Lower leg skin (tissue), 4 donors: ENCODE measurements around the gene AGBL1. TPM values are rescaled to one million over a fixed set of nuclear protein-coding genes. Genes with fewer than 3 reads are reported as not detected.

Experiments used
- DNase-seq, 2 donors: peaks; one replicate each; pipeline ENCODE4 v3.0.0-alpha.2; 2019; ENCODE audit warnings: low spot score in 2 of 2
- H3K4me3 ChIP-seq: fragments of 200-600 bp; sonication (generic); 2 replicates; pipeline ENCODE4 v1.5.1; 2017; ENCODE audit warnings: mild to moderate bottlenecking, low read depth; ENCODE audit not compliant: poor library complexity, severe bottlenecking
- CTCF ChIP-seq, 3 donors: fragments of 450-650 bp; IDR thresholded peaks; one replicate each; pipeline ENCODE4 v1.5.1; 2016; ENCODE audit warnings: antibody characterized with exemption in 3 of 3, mild to moderate bottlenecking in 3 of 3, moderate library complexity in 2 of 3
- POLR2A ChIP-seq, 2 donors: fragments of 450-650 bp; IDR thresholded peaks; one replicate each; pipeline ENCODE4 v1.6.1; 2016 to 2017; ENCODE audit warnings: antibody characterized with exemption in 2 of 2, mild to moderate bottlenecking in 1 of 2, moderate library complexity in 1 of 2
- WGBS, 2 donors: methylation state at CpG; one replicate each; pipeline ENCODE4 v1.1.5; 2018; 5-methylcytosine and 5-hydroxymethylcytosine counted together
- intact Hi-C: fragments of 100-400 bp; cut with DNase I; formaldehyde crosslinking; loops from one replicate; pipeline ENCODE4 v1.15.0; 2023; ENCODE audit warnings: low total_unique reads
- total RNA-seq, 4 donors: library from RNA; depleted of rRNA; stranded (reverse); fragments of >200 nt; gene quantifications; one replicate each; pipeline ENCODE4 v1.1.0, GENCODE V29; 2016

Gene AGBL1
- total RNA-seq, 4 donors from 2014 or later = 0.13 to 0.91 TPM; not detected in 2

GRCh38 chr15:86165265-86166211 is 85.9 kb downstream of the AGBL1 start:
- no peak for TF ChIP-seq CTCF (IDR thresholded peaks at IDR 0.05)
- no peak for TF ChIP-seq POLR2A (IDR thresholded peaks at IDR 0.05)
- 51 to 60% methylated on average over 5 of the region's 5 CpGs for WGBS, 2 donors
- intact Hi-C loops = no loop called here
- no peak overlapping the region for H3K4me3 ChIP-seq
- no peak for DNase-seq

DNA sequence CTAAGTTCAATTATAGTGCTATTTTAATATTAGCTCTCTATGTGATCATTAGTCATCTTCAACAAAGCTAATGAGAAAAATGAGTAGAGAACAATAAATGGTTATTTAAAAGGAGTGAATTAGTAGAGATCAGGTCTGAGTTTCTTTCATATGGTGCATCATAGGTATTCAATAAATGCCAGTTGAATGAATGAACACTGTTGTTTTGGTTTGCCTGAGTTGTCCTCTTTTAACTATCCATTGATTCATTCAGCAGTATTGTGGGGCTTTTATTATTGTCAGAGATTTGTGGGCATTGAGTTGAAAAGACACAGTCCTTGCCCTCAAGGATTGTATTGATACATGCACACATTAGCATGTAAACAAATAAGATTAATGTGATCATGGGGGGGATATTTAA is 88.2 kb downstream of the AGBL1 start:
- TF ChIP-seq CTCF (IDR thresholded peaks at IDR 0.05) (no peak), POLR2A (IDR thresholded peaks at IDR 0.05) (no peak)
- DNase-seq = no peak
- no peak overlapping the region for H3K4me3 ChIP-seq
- intact Hi-C loops = no loop called here

- TF ChIP-seq CTCF (IDR thresholded peaks at IDR 0.05) (no peak), POLR2A (IDR thresholded peaks at IDR 0.05) (no peak)
- WGBS, 2 donors = 16 to 17% methylated on average over 2 of the region's 2 CpGs
- intact Hi-C loops = no loop called here
- H3K4me3 ChIP-seq = no peak overlapping the region
- DNase-seq = no peak
These were observed 99.2 kb downstream of the AGBL1 start for GRCh38 chr15:86178845-86179244.

- TF ChIP-seq CTCF (IDR thresholded peaks at IDR 0.05) (no peak), POLR2A (IDR thresholded peaks at IDR 0.05) (no peak)
- WGBS, 2 donors = 48 to 51% methylated on average over 6 of the region's 6 CpGs
- H3K4me3 ChIP-seq = no peak overlapping the region
- intact Hi-C loops = no loop called here
- no peak for DNase-seq
These were observed 104.2 kb downstream of the AGBL1 start for GRCh38 chr15:86183596-86184491.

DNA sequence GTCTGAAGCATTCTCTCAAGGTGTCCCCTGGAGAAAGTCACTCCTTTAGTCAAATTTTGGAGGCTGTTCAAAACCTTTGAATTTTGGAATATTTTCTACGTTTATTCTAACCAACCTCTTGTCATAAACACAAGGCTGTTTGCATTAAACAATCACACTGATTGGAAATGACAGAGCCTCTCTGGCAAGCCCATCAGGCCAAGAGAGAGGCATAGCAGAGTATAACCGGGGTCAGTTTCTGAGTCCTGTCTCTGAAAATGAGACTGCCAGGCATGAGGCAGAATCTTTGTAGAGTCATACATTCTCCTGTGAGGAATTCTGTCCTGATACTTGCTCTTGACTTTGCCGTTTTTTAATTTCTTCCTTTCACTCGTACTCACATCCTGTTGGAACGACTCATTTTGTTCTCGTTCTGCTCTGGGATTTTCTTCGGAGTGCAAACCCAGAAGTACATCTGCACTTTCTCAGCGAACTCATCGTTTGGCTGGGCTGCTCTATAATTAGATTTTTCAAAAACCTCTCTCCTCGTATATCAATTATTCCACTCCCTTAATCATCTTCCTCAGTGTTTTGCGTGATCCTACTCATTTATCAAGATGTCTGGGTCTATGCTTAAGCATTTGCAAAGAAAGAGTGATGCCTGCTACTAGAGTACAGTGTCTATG is 114.2 kb downstream of the AGBL1 start:
- 55 to 56% methylated on average over 11 of the region's 11 CpGs for WGBS, 2 donors
- no peak for TF ChIP-seq CTCF (IDR thresholded peaks at IDR 0.05)
- no peak for TF ChIP-seq POLR2A (IDR thresholded peaks at IDR 0.05)
- DNase-seq = no peak
- intact Hi-C loops = no loop called here
- no peak overlapping the region for H3K4me3 ChIP-seq
